CD4-positive, alpha-beta T cell treated with Interleukin-6 at 100 ng/mL for 8 hours (primary cell): ENCODE measurements around the gene OR2T11.
"Not testable (repeated sequence)": the region's sequence is repeated elsewhere in the genome, so short reads cannot be mapped to it uniquely, and the experiment has no call there.

ENCODE experiments used
- DNase-seq: peaks from one replicate; pipeline ENCODE4 v3.0.0-alpha.2; 2020; ENCODE audit warnings: mixed read lengths, low spot score

OR2T11 gene

DNA sequence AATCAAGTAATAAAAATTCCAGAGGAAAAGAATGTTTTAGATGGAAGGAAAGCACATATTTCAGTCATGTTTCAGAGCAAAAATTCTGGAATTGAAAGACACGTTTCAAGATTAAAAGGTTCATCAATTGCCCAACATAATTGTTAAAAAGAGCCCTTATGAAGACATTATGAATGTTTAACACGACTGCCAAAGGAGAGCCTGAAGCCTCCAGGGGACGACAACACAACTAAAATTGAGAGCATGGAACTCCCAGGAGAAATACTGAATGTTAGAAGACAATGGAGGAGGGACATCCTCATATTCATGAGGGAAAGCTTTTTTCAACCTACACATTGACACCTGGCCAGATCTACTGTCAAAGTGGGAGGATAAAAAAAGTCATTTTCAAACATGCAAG lies 16.0 kb downstream of the OR2T11 start:
- peak; percentile 3 for DNase-seq

DNA sequence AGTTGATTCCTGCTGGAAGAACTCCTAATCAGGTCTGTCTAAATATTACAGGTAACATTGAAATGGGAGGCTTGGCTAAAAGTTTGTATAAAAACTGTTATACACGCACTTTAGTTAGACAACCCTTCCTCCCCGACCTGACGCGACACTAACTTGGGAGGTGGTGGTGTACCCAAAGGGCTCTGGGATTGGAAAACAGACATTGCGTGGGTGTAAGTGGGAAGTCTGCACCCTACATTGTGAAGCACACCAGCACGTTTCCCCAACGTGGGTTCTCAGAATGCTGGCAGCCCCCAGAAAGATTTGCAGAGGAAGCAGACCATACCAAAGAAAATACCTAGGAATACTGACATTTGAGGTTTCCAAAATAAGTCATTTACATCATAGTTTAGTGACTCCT lies 16.8 kb downstream of the OR2T11 start:
- DNase-seq, result no peak

DNA sequence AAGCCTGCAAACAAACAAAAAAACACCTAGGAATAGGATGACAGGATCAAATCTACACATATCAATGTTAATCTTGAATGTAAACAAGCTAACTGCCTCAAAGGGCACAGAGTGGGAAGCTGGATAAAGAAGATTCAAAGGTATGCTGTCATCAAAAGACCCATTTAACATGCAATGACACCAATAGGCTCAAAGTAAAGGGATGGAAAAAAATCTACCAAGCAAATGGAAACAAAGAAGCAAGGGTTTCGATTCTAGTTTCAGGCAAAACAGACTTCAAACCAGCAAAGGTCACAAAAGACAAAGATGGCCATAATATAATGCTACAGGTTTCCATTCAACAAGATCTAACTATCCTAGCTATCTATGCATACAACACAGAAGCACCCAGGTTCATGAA lies 21.1 kb downstream of the OR2T11 start:
- no peak for DNase-seq

DNA sequence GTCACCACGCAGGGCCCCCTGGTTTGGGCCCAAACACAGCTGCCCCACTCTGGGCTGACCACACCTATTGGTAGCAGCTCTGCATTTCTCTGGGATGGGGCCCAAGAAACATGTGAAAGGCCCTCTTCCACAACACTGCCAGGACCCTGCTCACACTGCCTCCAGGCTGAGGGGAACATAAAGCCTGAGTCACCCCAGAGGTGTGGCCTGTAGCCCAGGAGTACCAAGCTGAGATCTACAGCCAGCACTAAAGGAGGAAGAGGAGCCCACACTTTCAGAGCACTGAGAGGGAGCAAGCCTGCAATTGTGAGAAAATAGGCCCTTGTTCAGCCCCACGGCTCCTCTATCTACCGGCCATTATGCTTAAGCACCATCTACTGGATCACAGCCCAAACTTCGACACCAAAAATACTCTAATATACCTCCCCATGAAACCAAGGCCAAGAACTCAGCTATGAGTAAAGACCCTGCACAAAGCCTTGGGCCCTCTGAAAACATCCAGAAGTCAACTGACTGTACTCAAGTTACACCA lies 22.9 kb downstream of the OR2T11 start:
- DNase-seq, result no peak

DNA sequence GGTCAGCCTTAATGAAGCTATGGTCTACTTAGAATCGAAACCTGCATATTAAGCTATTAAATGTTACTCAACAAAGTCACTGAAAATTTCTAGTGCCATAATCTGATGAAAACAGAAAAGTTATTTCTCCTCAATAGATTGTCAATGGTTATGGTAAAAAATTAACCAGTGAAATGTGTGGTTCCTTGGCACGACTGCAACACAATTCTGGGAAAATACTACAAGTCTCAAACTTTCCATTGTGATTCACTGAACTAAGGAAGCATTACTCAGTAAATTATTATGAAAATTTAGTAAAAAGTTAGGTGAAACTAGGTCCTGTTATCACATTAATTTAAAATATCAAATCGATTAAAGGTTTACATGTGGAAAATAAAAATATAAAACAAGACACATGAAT lies 24.6 kb downstream of the OR2T11 start:
- no peak for DNase-seq

DNA sequence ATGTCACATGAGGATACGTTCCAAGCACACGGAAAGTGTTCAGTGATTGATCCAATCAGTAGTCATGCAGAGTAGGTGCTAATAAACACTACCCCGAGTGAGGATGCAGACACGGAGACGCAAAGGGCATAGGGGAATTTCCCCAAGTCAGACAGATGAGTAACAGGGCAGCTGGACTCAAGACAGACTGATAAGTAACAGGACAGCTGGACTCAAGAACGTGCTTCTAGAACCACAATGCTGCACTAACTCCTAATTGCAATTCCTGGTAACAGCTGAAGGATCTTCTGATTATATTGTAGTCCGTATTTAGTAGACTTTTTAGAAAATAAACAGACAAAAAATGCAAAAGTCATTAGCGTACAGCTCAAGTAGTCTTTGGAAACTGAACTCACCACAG lies 35.5 kb downstream of the OR2T11 start:
- DNase-seq, result no peak

DNA sequence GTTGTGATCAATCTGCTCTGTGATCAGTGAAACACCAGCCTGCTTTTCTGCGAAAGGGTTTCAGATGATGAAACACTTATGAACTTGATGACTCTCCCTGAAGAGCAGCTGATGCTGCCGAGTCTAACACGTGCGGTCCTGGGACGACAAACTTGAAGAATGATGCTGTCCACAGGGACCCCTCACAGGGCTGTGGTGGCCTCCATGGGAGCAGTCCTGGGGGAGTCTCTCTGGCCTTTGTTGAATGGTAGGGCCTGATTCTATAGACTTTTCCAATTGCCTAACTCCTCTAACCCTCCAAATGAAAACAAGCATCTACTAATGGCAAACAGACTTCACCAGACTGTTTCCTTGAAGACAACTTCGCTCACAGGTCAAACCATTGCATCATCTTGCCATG lies 37.3 kb downstream of the OR2T11 start, which contains the start of gene OR2T10:
OR2T10 (minus strand) TSS at position 112 of the 400 bp plus-strand sequence. CDS start 3,932 bp downstream, outside the sequence.
- no peak for DNase-seq

DNA sequence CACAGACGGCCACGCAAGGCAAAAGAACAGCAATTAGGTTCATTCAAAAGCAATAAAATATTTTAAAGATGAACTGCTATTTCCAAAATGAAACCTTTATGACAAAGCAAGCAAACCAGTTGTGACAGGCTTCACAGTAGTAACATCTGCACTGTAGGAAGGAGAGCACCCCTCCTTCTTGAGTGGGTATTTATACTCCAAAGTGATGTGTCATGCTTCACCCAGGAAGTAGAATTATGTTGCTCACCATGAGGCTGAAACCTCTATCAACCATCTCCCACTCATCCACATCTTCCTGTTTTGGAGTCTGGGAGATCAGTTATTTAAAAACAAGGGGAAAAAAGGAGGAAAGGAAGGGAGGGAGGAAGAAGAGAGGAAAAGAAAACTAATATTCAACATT lies 38.3 kb downstream of the OR2T11 start:
- DNase-seq, result no peak

DNA sequence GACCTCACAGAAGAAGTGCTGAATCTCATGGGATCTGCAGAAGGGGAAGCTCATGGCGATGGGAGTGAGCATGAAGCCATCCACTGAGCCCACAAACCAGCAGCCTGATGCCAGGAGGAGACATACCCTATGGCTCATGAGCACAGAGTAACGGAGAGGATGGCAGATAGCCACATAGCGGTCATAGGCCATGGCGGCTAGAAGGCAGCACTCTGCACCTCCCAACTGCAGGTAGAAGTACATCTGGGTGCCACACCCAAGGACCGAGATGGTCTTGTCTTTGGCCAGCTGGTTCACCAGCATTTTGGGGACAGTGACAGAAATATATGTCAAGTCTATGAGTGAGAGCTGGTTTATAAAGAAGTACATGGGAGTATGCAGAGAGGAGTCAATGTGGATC lies 41.7 kb downstream of the OR2T11 start:
- no peak for DNase-seq

DNA sequence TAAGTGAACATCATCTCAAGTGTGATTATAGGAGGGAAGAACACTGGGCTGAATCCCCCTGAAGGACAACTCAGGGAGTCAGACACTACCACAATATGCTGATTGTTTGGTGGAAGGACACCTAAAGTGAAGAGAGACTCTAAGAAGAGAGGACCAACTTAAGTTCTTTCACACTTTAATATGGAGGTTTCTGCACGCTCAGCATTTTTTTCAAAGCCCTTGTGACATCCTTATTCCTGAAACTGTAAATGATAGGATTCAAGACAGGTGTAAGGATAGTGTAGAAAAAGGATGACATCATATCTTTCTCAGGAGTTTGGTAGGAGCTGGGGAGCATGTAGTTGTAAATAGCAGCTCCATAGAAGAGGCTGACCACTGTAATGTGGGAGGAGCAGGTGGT lies 42.2 kb downstream of the OR2T11 start:
- DNase-seq, result no peak

DNA sequence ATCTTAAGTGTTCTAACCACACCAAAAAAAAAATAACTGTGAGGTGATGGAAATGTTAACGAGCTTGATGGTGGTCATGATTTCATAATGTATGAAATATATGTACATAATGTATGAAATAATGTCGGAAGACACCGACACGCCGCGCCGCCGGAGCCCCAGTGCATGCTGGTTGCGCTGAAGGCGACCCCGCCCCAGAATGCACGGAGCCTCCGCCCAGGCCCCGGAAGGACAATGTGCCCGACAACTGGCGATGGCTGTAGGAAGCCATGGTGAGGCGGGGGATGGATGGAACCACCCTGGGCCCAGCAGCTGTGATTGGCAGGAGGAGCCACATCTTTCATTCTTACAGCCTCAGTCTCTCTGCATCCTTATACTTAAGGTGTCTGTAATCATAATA lies 44.8 kb downstream of the OR2T11 start:
- no peak for DNase-seq

DNA sequence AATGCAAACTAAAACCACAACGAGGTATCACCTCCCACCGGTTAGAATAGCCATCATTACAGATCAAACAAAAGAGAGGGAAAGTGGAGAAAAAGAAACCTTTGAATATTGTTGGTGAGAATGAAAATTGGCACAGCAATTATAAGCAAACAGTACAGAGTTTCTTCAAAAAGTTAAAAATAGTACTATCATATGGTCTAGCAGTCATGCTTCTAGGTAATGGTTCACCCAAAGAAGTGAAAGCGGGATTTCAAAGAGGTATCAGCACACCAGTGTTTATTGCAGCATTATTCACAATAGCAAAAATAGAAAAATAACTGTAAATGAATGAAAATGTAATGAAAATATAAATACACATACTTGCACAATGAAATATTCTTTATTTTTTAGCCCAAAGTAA lies 45.6 kb downstream of the OR2T11 start:
- DNase-seq, result no peak

DNA sequence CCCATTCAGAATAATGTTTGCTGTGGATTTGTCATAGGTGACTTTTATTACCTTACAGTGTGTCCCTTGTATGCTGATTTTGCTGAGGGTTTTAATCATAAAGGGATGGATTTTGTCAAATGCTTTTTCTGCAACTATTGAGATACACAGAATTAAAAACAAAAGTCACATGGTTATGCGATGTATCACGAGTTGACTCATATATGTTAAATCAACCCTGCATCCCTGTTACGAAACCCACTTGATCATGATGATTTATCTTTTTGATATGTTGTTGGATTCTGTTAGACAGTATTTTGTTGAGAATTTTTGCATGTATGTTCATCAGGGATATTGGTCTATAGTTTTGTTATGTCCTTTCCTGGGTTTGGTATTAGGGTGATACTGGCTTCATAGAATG lies 49.6 kb downstream of the OR2T11 start:
- DNase-seq, result no peak

DNA sequence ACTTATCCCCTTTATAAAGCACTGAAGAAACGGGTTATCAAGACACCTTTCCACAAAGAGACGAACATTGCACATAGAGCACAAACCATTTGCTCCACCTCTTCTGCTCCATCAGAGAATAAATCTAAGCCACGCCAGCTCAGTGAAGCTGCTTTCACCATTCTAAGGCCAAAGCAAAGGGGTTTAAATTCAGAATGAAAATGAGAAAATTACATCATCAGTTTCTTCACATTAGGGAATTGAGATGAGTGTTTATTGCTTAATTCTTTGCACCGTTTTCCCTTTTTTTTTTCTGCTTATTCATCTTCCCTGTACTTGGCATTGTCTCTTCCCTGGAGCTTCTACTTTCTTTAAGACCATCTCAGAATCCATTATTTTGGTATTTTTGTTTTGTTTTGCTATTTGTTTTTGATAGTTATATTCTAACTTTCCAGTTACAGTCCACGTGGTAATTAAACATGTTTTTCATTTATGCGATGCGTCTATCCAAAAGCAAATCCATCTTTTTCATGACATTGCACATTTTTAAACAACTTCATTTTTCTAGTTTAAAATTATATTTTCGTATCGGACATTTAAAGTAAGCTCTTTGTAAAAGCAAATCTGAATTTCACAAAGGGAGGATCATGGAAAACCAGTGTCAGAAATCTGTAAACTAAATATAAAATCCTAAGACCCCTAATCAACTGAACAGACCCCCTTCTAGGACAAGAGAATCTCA lies 58.5 kb downstream of the OR2T11 start:
- no peak for DNase-seq

DNA sequence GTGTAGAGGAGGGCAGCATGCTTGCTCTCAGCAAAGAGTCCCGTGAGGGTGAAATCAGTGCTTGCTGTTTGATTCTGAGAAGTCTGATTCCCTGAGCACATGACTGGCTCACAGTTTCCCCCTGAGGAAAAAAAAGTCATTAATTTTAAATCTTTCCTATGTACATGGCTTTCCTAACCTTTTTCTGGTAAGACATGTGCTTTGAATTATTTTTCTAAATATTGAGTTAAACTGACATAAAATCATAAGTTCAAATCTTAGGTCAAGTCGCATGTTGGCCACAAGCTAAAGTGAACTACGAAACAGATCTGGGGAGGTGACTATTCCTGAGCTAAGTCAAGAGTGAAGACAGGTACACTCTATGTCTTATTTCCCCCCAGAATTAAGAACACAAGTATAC lies 60.2 kb downstream of the OR2T11 start, which contains the start of gene OR2T34:
OR2T34 (minus strand) TSS at position 101 of the 400 bp plus-strand sequence; CDS start at position 101, 0 bp downstream.
- not testable (repeated sequence) for DNase-seq

DNA sequence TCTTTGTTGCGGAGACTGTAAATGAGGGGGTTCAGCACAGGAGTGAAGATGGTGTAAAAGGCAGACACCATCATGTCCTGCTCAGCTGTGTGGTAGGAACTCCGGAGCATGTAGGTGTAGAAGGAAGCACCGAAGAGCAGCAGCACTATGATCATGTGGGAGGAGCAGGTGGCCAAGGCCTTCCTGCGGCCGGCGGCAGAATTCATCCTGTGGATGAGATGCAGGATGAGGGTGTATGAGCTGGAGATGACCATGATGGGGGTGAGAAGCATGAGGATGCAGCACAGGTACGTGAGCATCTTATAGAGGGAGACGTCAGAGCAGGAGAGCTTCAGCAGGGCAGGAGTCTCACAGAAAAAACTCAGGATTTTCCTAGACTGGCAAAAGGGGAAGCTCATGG lies 61.0 kb downstream of the OR2T11 start:
- DNase-seq, result not testable (repeated sequence)
